GM19452 (cell line): ENCODE results near the gene CELA2A.

ENCODE experiments used
- ATAC-seq: cut with Tn5 transposase; IDR thresholded peaks from one replicate; pipeline ENCODE4 v1.9.1; 2021; ENCODE audit not compliant: unreplicated experiment

CELA2A gene

GRCh38 chr1:15456313-15456954, at the start of gene CELA2A:
Gene CELA2A (plus strand): TSS chr1:15456732. CDS start chr1:15456754, 22 bp downstream.
- no peak for ATAC-seq

DNA sequence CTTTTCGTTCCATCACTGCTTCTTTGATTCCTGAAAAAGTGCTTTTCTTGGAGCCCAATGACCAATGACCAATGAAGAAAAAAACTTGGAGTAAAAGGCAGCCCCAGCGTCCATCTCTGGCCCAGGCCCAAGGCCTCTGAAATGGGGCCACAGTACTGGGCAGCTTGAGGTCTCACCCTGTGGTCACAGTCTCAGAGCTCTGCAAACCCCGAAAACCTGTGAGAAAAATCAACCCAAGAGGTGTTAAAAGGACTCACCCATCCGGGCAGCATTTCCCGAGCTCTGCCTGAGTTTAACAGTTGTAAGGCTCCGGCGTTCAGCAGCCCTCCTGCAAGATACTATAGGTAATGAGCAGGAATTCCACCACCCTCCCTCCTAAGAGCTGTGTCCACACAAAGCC, 49.0 kb upstream of the CELA2A start:
- no peak for ATAC-seq

DNA sequence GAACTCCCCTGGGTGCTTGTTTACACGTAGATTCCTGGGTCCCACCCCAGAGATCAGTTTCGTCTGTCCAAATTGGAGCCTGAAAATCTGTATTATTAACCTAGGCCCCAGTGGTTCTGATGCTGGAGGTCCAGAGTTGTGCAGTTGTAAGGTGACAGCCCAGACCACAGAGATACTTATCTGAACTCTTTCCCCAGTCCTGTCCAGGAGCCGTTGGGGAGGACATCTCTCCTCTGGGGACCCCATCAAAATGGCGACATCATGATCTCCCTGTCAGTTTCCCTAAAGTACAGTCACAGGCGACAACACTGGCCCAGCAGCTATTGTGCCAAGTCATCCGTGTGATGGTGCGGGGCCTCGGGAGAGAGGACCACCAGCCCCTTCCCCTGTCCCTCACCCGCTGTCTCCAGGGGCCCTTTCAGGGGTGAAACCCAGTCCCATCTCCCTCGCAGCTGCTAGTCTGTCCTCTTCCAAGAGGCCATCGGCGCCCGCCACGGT, 47.6 kb upstream of the CELA2A start:
- no peak for ATAC-seq

- ATAC-seq: peak; percentile 72
These were observed 46.9 kb upstream of the CELA2A start, which contains the start of gene EFHD2 for GRCh38 chr1:15409388-15410222. Gene EFHD2 (plus strand): TSS chr1:15409888. CDS start chr1:15409972, 84 bp downstream.

GRCh38 chr1:15410223-15410883, 46.2 kb upstream of the CELA2A start:
- no peak for ATAC-seq

DNA sequence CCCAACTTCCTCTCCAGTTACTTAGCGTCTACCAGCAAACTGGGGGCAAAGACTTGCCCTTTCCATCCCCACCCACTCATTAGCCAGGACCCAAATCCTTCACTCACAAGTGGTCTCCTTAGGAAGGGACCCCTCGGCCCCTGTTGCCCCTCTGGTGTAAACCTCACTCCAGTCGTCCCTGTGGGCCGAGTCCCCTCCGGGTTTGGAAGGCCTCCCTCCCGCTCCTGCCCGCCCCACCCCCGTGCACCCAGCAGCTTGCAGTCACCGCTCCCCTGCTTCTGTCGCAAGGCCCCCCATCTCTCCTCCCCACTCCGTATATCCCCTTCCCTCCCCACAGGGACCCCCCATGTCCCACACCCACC, 45.7 kb upstream of the CELA2A start:
- ATAC-seq: no peak

DNA sequence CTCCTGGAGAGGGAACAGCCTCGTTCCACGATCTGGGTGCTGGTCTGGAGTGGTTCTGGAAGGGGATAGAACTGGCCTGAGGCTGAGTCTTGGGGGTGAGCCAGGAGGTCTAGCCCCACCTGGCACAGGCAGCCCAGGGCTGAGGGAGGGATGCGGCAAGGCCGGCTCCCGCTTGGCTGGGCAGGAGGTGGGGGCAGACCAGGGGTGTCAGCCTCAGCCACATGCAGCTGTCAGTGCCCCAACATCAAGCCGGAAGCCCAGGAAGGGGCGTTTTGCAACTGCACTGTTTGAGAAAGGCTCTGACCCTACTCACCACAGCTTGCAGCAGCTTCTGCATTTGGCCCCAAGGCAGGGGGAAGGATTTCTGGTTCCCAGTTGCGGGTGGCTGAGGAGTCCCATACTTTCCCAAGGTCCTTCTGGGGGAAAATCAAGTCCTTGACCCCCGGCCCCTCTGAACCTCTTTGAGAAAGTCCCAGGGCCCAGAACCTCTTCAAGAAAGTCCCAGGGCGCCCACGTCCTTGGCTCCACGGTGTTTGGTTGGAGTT, 44.9 kb upstream of the CELA2A start:
- ATAC-seq: peak; percentile 52

- ATAC-seq: no peak
These were observed 44.2 kb upstream of the CELA2A start for GRCh38 chr1:15412175-15412800.

DNA sequence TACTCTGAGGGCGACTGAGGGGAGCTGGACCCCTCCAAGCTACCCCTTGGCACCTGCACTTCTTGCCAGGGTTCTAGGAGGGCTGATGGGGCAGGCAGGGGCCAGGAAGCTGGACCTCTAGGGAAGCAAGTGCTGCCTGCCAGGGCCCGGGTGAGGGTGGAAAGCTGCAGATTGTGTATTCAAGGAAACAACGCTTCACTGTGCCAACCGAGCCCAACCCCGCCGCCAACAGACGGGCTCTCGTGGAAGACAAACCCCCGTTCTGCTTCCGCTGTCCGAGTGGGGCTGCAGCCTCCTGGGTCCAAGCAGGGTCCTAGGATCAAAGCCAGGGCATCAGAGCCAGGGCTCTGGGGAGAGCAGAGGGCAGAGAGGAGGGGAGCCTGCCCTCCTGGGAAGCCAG, 43.7 kb upstream of the CELA2A start:
- ATAC-seq: no peak

DNA sequence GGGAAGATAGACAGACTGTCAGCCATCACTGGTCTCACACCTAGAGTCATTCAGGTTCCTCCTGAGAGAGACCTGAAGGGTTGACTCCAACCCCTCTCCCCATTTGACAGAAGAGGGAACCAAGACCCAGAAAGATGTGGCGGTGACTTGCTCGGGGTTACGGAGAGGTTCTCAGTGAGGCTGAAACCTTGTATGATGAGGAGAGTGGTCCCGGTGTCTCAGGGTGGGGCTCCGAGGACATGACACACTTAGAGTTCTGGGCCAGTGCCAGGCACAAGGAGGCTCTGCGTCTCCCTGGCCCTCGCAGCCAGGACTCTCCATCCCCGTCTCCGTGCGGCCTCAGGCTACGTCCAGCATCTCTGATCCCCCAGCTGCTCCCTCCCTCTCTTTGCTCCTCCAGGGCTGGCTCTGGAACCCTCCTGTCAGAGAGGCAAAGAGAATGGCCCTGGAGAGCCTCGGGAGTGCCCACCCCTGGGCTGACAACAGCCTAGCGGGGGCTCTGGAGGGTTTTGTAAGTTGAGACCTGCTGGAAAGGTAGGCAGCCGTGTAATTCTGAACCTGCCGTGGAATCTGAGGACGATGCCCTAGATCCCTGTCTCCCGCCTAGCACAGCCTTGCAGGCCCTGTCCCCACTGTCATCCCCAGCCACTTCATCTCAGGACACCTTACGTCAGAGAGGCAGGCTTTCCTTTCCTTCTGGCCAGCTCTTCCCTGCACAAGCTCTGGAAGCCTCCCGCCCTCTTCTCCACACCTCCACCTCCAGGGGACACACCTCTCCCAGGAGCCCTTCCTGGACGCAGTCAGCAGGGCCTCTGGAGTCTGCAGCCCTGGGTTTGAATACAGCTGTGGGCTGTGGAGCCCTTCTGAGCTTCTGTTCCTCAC, 42.7 kb upstream of the CELA2A start:
- ATAC-seq: no peak

- no peak for ATAC-seq
These were observed 42.0 kb upstream of the CELA2A start for GRCh38 chr1:15414445-15414983.

GRCh38 chr1:15417059-15417934, 39.2 kb upstream of the CELA2A start:
- ATAC-seq: peak; percentile 41

DNA sequence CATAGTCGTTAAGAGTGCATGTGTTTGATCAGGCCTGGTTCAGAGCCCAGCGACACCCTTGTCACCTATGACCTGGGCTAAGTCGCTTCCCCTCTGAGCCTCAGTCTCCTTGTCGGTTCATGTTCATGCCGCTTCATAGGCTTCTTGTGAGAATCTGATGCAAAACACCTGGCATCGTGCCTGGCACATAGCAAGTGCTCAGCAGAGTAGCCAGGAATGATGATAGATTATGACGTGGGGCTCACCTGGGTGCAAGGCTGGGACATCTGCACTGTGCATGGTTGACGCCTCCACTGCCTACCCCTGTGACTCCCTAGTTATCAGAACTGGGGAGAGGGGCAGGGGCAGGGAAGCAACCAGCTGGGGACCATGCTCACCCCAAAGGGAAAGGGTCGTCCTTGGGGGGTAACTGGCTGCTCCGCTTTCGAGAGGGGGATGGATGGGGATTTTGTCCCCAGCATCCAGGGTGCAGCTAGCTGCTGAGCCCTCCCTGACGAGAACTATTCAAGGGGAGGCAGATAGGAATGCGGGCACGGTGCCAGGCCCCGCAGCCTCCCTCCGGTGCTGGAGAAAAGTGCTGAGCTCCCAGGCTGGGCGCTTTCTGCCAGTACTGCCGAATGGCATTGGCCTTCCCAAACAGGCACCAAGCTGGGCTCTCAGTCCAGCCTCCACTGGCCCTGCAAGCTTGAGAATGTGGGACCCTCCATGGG, 37.6 kb upstream of the CELA2A start:
- no peak for ATAC-seq

- no peak for ATAC-seq
These were observed 35.6 kb upstream of the CELA2A start for GRCh38 chr1:15420853-15421465.

- ATAC-seq: no peak
These were observed 33.7 kb upstream of the CELA2A start for GRCh38 chr1:15422871-15423270.

DNA sequence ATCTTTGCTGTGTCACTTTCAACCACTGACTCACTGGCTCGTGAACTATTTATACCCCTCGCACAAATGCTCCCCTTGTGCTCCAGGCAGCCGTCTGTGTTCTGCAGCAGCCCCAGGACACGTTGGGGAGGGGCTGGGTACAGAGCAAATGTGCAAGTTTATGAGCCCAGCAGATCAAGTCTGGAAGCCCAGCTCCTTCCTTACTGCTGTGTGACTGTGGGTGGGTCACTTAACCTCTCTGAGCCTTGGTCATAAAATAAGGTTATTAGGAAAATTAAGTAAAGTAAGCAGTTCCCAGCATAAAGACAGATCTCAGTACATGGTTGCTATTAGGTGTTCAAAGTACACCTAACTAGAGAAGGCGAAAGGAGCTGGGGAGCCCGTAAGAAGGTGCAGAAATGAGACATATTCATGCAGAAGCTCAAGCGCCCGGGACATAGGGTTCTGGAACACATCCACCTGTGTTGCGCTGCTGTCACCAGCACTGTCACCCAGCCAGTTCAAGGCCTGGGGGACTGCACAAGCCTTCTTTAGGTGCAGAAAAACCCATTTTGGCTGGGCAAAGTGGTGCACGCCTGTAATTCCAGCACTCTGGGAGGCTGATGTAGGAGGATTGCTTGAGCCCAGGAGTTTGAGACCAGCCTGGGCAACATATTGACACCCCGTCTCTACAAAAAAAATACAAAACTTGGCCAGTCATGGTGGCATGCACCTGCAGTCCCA, 33.0 kb upstream of the CELA2A start:
- no peak for ATAC-seq

DNA sequence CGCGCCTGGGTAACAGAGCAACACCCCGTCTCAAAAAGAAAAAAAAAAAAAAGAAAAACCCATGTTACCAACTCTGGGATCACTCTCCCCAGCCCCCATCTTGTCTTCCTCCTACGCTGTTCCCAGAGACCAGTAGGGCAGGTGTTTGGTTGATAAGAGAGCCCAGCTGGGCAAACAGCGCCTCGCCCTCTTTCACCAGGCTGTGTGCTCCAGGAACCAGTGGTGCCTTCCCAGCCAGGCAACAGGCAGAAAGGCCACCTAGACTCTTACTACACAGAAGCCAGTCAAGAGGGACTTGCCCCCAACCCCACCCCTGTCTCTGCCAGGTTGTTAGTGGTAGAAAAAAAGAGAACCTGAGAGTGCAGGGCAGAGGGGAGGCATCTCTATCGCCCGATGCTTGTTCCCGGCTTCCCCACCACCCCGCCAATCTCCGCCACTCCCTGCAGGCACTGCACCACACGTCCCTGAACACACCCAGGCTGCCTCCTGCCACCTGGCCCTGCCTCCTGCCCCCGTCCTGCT, 32.3 kb upstream of the CELA2A start:
- ATAC-seq: no peak
